DOHH2 (cell line): ENCODE data around the gene OR10H2.
"Not testable (repeated sequence)": the region's sequence is repeated elsewhere in the genome, so short reads cannot be mapped to it uniquely, and the experiment has no call there.

Experiments used
- H3F3A ChIP-seq: fragments of 200-600 bp; sonication (generic), shearing (Covaris generic); 2 replicates; pipeline ENCODE4 v1.6.0; 2016; ENCODE audit warnings: antibody characterized with exemption, mild to moderate bottlenecking; ENCODE audit not compliant: control insufficient read depth, insufficient read depth
- H3K27ac ChIP-seq: fragments of 200-600 bp; sonication (generic); 2 replicates; pipeline ENCODE4 v1.5.1; 2014; ENCODE audit warnings: low read depth, mild to moderate bottlenecking, low read length, moderate library complexity
- H3K27me3 ChIP-seq: fragments of 200-600 bp; sonication (generic); 2 replicates; pipeline ENCODE4 v1.6.1; 2014; ENCODE audit warnings: mild to moderate bottlenecking, low read length, mixed read lengths; ENCODE audit not compliant: control insufficient read depth
- H3K36me3 ChIP-seq: fragments of 200-600 bp; sonication (generic); 2 replicates; pipeline ENCODE4 v1.6.1; 2014; ENCODE audit warnings: mild to moderate bottlenecking, low read length, moderate library complexity, mixed read lengths; ENCODE audit not compliant: control insufficient read depth
- H3K4me1 ChIP-seq: fragments of 200-600 bp; sonication (generic); 2 replicates; pipeline ENCODE4 v1.6.1; 2014; ENCODE audit warnings: mild to moderate bottlenecking, low read length, mixed read lengths; ENCODE audit not compliant: control insufficient read depth
- H3K4me2 ChIP-seq: fragments of 200-600 bp; sonication (generic); 2 replicates; pipeline ENCODE4 v1.6.0; 2014; ENCODE audit warnings: mild to moderate bottlenecking, low read length, moderate library complexity
- H3K4me3 ChIP-seq: fragments of 200-600 bp; sonication (generic); 2 replicates; pipeline ENCODE4 v1.5.1; 2014; ENCODE audit warnings: mild to moderate bottlenecking, low read length, mixed read lengths
- H3K79me2 ChIP-seq: fragments of 200-600 bp; sonication (generic); 2 replicates; pipeline ENCODE4 v1.6.1; 2014; ENCODE audit warnings: mild to moderate bottlenecking, low read length, mixed read lengths; ENCODE audit not compliant: control insufficient read depth
- H3K9me2 ChIP-seq: fragments of 200-600 bp; sonication (generic); replicated peaks from 2 replicates; pipeline ENCODE4 v1.6.1; 2014; ENCODE audit warnings: mild to moderate bottlenecking, low read length, mixed read lengths; ENCODE audit not compliant: control insufficient read depth
- H3K9me3 ChIP-seq: fragments of 200-600 bp; sonication (generic); 2 replicates; pipeline ENCODE4 v1.6.1; 2014; ENCODE audit warnings: antibody characterized with exemption, low read length, mixed read lengths; ENCODE audit not compliant: control insufficient read depth, insufficient read depth
- H4K20me1 ChIP-seq: fragments of 200-600 bp; sonication (generic); 2 replicates; pipeline ENCODE4 v1.6.0; 2014; ENCODE audit warnings: low read depth, mild to moderate bottlenecking, antibody characterized with exemption, low read length, moderate library complexity; ENCODE audit not compliant: control insufficient read depth, insufficient read depth
- EZH2phosphoT487 ChIP-seq: fragments of 200-600 bp; sonication (generic); IDR thresholded peaks from 2 replicates; pipeline ENCODE4 v1.6.1; 2017; ENCODE audit warnings: borderline replicate concordance, mild to moderate bottlenecking, antibody characterized with exemption, low read length, moderate library complexity, mixed read lengths
- TF ChIP-seq, protein P1 (sequence below): fragments of 200-600 bp; sonication (generic); IDR thresholded peaks from one replicate; pipeline ENCODE4 v1.5.1; 2014; ENCODE audit warnings: antibody characterized with exemption, mild to moderate bottlenecking, low read depth, low read length; ENCODE audit not compliant: poor library complexity, severe bottlenecking

OR10H2 gene, protein sequence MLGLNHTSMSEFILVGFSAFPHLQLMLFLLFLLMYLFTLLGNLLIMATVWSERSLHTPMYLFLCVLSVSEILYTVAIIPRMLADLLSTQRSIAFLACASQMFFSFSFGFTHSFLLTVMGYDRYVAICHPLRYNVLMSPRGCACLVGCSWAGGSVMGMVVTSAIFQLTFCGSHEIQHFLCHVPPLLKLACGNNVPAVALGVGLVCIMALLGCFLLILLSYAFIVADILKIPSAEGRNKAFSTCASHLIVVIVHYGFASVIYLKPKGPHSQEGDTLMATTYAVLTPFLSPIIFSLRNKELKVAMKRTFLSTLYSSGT

DNA sequence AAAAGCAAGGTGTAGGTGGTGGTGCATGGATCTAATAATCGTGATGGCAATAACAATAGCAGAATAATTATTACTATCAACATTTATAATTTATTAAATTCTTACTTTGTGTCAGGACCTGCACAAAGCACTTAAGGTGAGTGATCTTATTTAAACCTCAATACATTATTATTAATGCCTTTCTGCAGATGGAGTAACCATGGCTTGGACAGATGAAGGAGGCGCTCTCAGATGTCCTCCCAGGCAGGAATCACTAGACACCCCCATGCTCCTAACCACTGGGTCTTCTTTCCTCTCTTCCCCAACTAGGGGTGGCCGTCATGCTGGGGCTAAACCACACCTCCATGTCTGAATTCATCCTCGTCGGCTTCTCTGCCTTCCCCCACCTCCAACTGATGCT lies at the start of gene OR10H2:
OR10H2 (plus strand) TSS at position 301 of the 400 bp plus-strand sequence; CDS start at position 321, 20 bp downstream.
- Histone ChIP-seq H3K79me2 (no peaks in the 10 kb centered on the region), H3F3A (no peaks in the 10 kb centered on the region), H3K27ac (no peak within 1 kb of the TSS), H3K4me1 (no peaks in the 10 kb centered on the region), H3K36me3 (no peaks in the 10 kb centered on the region), H4K20me1 (no peaks in the 10 kb centered on the region), H3K4me2 (no peak within 1 kb of the TSS), H3K27me3 (no peaks in the 10 kb centered on the region), H3K9me3 (no peaks in the 10 kb centered on the region), H3K4me3 (no peak within 1 kb of the TSS), H3K9me2 (no peaks in the 10 kb centered on the region)
- TF ChIP-seq, protein P1, sequence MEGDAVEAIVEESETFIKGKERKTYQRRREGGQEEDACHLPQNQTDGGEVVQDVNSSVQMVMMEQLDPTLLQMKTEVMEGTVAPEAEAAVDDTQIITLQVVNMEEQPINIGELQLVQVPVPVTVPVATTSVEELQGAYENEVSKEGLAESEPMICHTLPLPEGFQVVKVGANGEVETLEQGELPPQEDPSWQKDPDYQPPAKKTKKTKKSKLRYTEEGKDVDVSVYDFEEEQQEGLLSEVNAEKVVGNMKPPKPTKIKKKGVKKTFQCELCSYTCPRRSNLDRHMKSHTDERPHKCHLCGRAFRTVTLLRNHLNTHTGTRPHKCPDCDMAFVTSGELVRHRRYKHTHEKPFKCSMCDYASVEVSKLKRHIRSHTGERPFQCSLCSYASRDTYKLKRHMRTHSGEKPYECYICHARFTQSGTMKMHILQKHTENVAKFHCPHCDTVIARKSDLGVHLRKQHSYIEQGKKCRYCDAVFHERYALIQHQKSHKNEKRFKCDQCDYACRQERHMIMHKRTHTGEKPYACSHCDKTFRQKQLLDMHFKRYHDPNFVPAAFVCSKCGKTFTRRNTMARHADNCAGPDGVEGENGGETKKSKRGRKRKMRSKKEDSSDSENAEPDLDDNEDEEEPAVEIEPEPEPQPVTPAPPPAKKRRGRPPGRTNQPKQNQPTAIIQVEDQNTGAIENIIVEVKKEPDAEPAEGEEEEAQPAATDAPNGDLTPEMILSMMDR = no peak
- no peak for TF ChIP-seq EZH2phosphoT487

DNA sequence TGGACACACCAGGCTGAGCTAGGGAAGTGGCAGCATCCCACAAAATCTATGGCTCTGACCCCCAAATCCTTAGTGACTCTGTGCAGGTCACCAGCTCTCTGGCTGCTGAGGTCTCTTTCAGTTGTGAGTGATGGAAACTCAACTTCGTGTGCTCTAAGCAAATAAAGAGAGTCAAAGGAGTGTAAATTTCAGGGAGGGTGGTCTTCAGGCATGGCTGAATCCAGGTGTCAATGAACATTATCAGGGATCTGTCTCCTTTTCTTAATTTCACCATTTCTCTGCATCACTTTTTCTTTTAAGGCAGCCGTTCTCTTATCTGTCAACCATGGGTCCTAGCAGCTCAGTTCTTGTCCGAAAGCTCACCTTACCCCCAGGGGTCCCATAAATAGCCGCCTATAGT lies 48.7 kb upstream of the OR10H2 start:
- TF ChIP-seq, protein P1 = no peak
- TF ChIP-seq EZH2phosphoT487 = no peak
- H3K27me3 ChIP-seq = no peaks in the 10 kb centered on the region

DNA sequence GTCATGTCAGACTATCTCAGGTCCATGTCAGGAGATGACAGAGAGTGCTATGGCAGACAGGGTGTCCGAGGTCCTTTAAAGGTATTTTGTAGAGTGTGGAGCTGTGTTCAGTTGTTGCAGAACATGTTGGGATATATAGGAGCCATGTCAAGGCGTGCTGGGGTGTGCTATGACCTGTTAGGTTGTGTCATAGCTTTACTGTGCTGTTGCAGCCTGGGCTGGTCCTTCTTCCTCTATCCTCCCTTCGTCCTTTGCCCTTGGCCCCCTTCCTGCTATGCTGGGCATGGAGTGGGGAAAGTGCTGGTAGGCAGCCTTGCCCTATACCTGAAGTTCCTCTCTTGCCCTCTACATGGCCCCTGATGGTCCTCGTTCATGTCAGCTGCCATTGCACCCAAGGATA lies 48.0 kb upstream of the OR10H2 start:
- H3K36me3 ChIP-seq, H3K27me3 ChIP-seq, H3K4me3 ChIP-seq, H3K27ac ChIP-seq, H3K4me1 ChIP-seq, H3K9me3 ChIP-seq, H4K20me1 ChIP-seq, H3K9me2 ChIP-seq, H3K79me2 ChIP-seq, H3F3A ChIP-seq, H3K4me2 ChIP-seq: not testable (repeated sequence)

More for the DNA sequence above, 48.7 kb upstream of the OR10H2 start:
- H3K4me2 ChIP-seq = no peak overlapping the region
- H3K79me2 ChIP-seq = no peaks in the 10 kb centered on the region
- no peaks in the 10 kb centered on the region for H3K4me1 ChIP-seq
- H3K9me3 ChIP-seq = no peaks in the 10 kb centered on the region
- no peaks in the 10 kb centered on the region for H4K20me1 ChIP-seq
- no peaks in the 10 kb centered on the region for H3K9me2 ChIP-seq
- H3K4me3 ChIP-seq = no peak overlapping the region
- no peaks in the 10 kb centered on the region for H3F3A ChIP-seq
- H3K36me3 ChIP-seq = no peaks in the 10 kb centered on the region
- no peak overlapping the region for H3K27ac ChIP-seq

DNA sequence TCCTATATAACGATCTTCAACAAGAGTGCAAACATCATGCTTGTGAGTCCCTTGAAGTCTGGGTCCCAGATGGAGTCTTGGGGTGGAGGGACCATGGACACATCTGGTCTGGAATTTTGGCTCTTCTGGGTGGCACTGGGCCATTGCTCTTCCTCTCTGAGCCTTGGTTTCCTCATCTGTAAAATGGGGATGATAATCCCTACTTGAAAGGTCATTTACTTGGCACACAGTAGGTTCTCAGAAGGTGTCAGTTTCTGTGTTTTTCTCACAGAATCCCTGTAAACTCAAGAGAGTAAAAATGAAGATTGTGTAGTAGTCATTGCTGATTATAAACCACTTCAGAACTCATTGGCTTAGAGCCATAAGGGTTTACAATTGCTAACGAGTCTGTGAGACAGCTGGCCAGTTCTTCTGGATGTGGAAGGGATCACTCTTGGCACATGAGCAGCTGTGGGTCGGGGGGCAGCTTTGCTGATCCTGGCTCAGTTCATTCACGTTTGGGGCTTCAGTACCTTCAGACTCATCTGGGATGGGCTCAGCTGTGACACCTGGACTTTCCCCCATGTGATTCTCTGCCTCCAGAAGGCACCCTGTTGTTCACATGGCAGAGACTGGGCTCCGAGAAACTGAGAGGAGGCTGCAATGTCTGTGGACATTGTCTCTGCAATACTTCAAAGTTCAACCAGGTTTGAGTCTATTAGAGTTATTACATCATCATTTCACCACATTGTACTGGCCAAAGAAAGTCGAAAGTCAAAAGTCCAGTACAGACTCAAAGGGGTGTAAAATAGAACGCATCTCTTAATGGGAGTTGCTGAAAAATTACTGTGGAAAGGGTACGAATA lies 47.1 kb upstream of the OR10H2 start:
- Histone ChIP-seq H3K4me3 (no peak overlapping the region), H3K9me3 (no peaks in the 10 kb centered on the region), H3K4me2 (no peak overlapping the region), H3F3A (no peaks in the 10 kb centered on the region), H4K20me1 (no peaks in the 10 kb centered on the region), H3K36me3 (no peaks in the 10 kb centered on the region), H3K4me1 (no peaks in the 10 kb centered on the region), H3K27me3 (no peaks in the 10 kb centered on the region), H3K9me2 (no peaks in the 10 kb centered on the region), H3K27ac (no peak overlapping the region), H3K79me2 (no peaks in the 10 kb centered on the region)
- no peak for TF ChIP-seq EZH2phosphoT487
- TF ChIP-seq, protein P1 = no peak
